COLO829 (cell line): Measurements from ENCODE around the gene KRT76.
"Not testable (repeated sequence)": the region's sequence is repeated elsewhere in the genome, so short reads cannot be mapped to it uniquely, and the experiment has no call there.

Experiments used
- DNase-seq: peaks from one replicate; pipeline ENCODE4 v3.0.0; 2012; ENCODE audit warnings: low spot score

The KRT76 gene

GRCh38 chr12:52759218-52759617 lies 17.9 kb downstream of the KRT76 start:
- DNase-seq, result no peak

- DNase-seq, result no peak
Measured at GRCh38 chr12:52757449-52758176, 19.5 kb downstream of the KRT76 start.

GRCh38 chr12:52756281-52756960 lies 20.7 kb downstream of the KRT76 start:
- no peak for DNase-seq

GRCh38 chr12:52755533-52755932 lies 21.6 kb downstream of the KRT76 start:
- no peak for DNase-seq

GRCh38 chr12:52754135-52754534 lies 23.0 kb downstream of the KRT76 start:
- DNase-seq, result no peak

- no peak for DNase-seq
Measured at GRCh38 chr12:52753283-52753682, 23.9 kb downstream of the KRT76 start.

GRCh38 chr12:52752516-52752915 lies 24.6 kb downstream of the KRT76 start:
- DNase-seq, result no peak

GRCh38 chr12:52751795-52752194 lies 25.4 kb downstream of the KRT76 start:
- DNase-seq, result no peak

- DNase-seq, result not testable (repeated sequence)
Measured at GRCh38 chr12:52750532-52750931, 26.6 kb downstream of the KRT76 start.

- DNase-seq, result no peak
Measured at GRCh38 chr12:52749827-52750226, 27.3 kb downstream of the KRT76 start.

GRCh38 chr12:52748578-52748977 lies 28.6 kb downstream of the KRT76 start:
- no peak for DNase-seq

GRCh38 chr12:52745554-52745953 lies 31.6 kb downstream of the KRT76 start:
- DNase-seq, result no peak

GRCh38 chr12:52744493-52745156 lies 32.5 kb downstream of the KRT76 start:
- no peak for DNase-seq

- no peak for DNase-seq
Measured at GRCh38 chr12:52742822-52743457, 34.2 kb downstream of the KRT76 start.

- DNase-seq, result no peak
Measured at GRCh38 chr12:52742196-52742580, 35.0 kb downstream of the KRT76 start.

GRCh38 chr12:52741375-52742195 lies 35.6 kb downstream of the KRT76 start:
- peak; percentile 30 for DNase-seq

GRCh38 chr12:52740584-52740983 lies 36.6 kb downstream of the KRT76 start:
- no peak for DNase-seq

- no peak for DNase-seq
Measured at GRCh38 chr12:52739963-52740362, 37.2 kb downstream of the KRT76 start.

- DNase-seq, result no peak
Measured at GRCh38 chr12:52735816-52736632, 41.1 kb downstream of the KRT76 start.

GRCh38 chr12:52735106-52735505 lies 42.0 kb downstream of the KRT76 start:
- DNase-seq, result no peak

GRCh38 chr12:52730793-52731192 lies 46.4 kb downstream of the KRT76 start:
- no peak for DNase-seq
